ENCODE results near the gene REV3L.

GRCh38 chr6:111478064-111478476 is 4.9 kb downstream of the REV3L start:
- TF ChIP-seq, protein P1, sequence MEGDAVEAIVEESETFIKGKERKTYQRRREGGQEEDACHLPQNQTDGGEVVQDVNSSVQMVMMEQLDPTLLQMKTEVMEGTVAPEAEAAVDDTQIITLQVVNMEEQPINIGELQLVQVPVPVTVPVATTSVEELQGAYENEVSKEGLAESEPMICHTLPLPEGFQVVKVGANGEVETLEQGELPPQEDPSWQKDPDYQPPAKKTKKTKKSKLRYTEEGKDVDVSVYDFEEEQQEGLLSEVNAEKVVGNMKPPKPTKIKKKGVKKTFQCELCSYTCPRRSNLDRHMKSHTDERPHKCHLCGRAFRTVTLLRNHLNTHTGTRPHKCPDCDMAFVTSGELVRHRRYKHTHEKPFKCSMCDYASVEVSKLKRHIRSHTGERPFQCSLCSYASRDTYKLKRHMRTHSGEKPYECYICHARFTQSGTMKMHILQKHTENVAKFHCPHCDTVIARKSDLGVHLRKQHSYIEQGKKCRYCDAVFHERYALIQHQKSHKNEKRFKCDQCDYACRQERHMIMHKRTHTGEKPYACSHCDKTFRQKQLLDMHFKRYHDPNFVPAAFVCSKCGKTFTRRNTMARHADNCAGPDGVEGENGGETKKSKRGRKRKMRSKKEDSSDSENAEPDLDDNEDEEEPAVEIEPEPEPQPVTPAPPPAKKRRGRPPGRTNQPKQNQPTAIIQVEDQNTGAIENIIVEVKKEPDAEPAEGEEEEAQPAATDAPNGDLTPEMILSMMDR (IDR thresholded peaks at IDR 0.05), result no peak
- TF ChIP-seq, protein P2, sequence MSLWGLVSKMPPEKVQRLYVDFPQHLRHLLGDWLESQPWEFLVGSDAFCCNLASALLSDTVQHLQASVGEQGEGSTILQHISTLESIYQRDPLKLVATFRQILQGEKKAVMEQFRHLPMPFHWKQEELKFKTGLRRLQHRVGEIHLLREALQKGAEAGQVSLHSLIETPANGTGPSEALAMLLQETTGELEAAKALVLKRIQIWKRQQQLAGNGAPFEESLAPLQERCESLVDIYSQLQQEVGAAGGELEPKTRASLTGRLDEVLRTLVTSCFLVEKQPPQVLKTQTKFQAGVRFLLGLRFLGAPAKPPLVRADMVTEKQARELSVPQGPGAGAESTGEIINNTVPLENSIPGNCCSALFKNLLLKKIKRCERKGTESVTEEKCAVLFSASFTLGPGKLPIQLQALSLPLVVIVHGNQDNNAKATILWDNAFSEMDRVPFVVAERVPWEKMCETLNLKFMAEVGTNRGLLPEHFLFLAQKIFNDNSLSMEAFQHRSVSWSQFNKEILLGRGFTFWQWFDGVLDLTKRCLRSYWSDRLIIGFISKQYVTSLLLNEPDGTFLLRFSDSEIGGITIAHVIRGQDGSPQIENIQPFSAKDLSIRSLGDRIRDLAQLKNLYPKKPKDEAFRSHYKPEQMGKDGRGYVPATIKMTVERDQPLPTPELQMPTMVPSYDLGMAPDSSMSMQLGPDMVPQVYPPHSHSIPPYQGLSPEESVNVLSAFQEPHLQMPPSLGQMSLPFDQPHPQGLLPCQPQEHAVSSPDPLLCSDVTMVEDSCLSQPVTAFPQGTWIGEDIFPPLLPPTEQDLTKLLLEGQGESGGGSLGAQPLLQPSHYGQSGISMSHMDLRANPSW (CRISPR knock-in tag; conservative IDR thresholded peaks at IDR 0.05; ENCODE audit: low read depth), result no peak
- TF ChIP-seq, protein P3, sequence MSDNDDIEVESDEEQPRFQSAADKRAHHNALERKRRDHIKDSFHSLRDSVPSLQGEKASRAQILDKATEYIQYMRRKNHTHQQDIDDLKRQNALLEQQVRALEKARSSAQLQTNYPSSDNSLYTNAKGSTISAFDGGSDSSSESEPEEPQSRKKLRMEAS (CRISPR knock-in tag; IDR thresholded peaks at IDR 0.05), result no peak
- TF ChIP-seq, protein P4, sequence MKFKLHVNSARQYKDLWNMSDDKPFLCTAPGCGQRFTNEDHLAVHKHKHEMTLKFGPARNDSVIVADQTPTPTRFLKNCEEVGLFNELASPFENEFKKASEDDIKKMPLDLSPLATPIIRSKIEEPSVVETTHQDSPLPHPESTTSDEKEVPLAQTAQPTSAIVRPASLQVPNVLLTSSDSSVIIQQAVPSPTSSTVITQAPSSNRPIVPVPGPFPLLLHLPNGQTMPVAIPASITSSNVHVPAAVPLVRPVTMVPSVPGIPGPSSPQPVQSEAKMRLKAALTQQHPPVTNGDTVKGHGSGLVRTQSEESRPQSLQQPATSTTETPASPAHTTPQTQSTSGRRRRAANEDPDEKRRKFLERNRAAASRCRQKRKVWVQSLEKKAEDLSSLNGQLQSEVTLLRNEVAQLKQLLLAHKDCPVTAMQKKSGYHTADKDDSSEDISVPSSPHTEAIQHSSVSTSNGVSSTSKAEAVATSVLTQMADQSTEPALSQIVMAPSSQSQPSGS (CRISPR knock-in tag; IDR thresholded peaks at IDR 0.05; ENCODE audit: borderline replicate concordance, low read depth), result no peak
- TF ChIP-seq FOXP4 (CRISPR knock-in tag; IDR thresholded peaks at IDR 0.05) (no peak), E2F4 (CRISPR knock-in tag; IDR thresholded peaks at IDR 0.05; ENCODE audit: borderline replicate concordance, low read depth) (no peak), ZSCAN18 (CRISPR knock-in tag; IDR thresholded peaks at IDR 0.05) (no peak), JUN (CRISPR knock-in tag; IDR thresholded peaks at IDR 0.05) (no peak), NR3C1 (CRISPR knock-in tag; conservative IDR thresholded peaks at IDR 0.05; ENCODE audit: low read depth) (no peak), CBFB (CRISPR knock-in tag; IDR thresholded peaks at IDR 0.05; ENCODE audit: low read depth) (no peak), TEAD4 (CRISPR knock-in tag; IDR thresholded peaks at IDR 0.05) (no peak)
- TF ChIP-seq, protein P5, sequence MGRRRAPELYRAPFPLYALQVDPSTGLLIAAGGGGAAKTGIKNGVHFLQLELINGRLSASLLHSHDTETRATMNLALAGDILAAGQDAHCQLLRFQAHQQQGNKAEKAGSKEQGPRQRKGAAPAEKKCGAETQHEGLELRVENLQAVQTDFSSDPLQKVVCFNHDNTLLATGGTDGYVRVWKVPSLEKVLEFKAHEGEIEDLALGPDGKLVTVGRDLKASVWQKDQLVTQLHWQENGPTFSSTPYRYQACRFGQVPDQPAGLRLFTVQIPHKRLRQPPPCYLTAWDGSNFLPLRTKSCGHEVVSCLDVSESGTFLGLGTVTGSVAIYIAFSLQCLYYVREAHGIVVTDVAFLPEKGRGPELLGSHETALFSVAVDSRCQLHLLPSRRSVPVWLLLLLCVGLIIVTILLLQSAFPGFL (CRISPR knock-in tag; IDR thresholded peaks at IDR 0.05; ENCODE audit: borderline replicate concordance), result no peak

All from WTC11 (cell line).